CD4-positive, alpha-beta T cell (primary cell): ENCODE measurements around the gene TSHZ1. TPM values are rescaled to one million over a fixed set of nuclear protein-coding genes. Genes with fewer than 3 reads are reported as not detected.
A peak's percentile ranks its signal among the peaks of the same experiment; 100 is the strongest.

Source experiments
- ATAC-seq: fragments of 200-7000 bp; cut with Tn5 transposase; one replicate; pipeline ENCODE4 v1.10.0; 2022; ENCODE audit warnings: mild to moderate bottlenecking; ENCODE audit not compliant: poor library complexity
- CTCF ChIA-PET: fragments of 350-600 bp; sonication (Branson Sonifier 250); formaldehyde crosslinking; loops from one replicate; lab custom pipeline; 2021; ENCODE audit warnings: antibody characterized with exemption, inconsistent platforms; lab: Charles Lee
- POLR2A ChIA-PET: fragments of 350-600 bp; sonication (Branson Sonifier 250); formaldehyde crosslinking; loops from one replicate; lab custom pipeline; 2021; ENCODE audit warnings: antibody characterized with exemption, inconsistent platforms; lab: Charles Lee
- DNase-seq, 14 experiments: peaks; one replicate each; pipeline ENCODE4 v3.0.0-alpha.2; 2013 to 2020; ENCODE audit warnings: mixed read lengths in 2 of 14
- H3K27ac ChIP-seq, 2 donors: one replicate each; pipeline versions ENCODE4 v1.5.1 to v1.7.0; 2013; ENCODE audit warnings: low read length in 2 of 2, low read depth in 1 of 2, mild to moderate bottlenecking in 1 of 2
- H3K27me3 ChIP-seq, 2 experiments: 1 replicate in 1 of 2; 2 replicates in 1 of 2; pipeline versions ENCODE4 v1.6.1 to v1.7.0; 2013; ENCODE audit warnings: low read length in 2 of 2, control low read depth in 1 of 2, mild to moderate bottlenecking in 1 of 2, moderate library complexity in 1 of 2; ENCODE audit not compliant: insufficient read depth in 2 of 2, control insufficient read depth in 1 of 2
- H3K36me3 ChIP-seq: one replicate; pipeline ENCODE4 v1.6.1; 2013; ENCODE audit warnings: low read length, control low read depth; ENCODE audit not compliant: insufficient read depth
- H3K4me1 ChIP-seq: one replicate; pipeline ENCODE4 v1.6.1; 2013; ENCODE audit warnings: low read length, control low read depth; ENCODE audit not compliant: insufficient read depth
- H3K4me3 ChIP-seq: one replicate; pipeline ENCODE4 v1.5.1; 2013; ENCODE audit warnings: mild to moderate bottlenecking, low read length, moderate library complexity
- H3K9me3 ChIP-seq, 2 experiments: 1 replicate in 1 of 2; 2 replicates in 1 of 2; pipeline versions ENCODE4 v1.6.1 to v1.7.0; 2013; ENCODE audit warnings: low read length in 2 of 2, mild to moderate bottlenecking in 2 of 2, control low read depth in 1 of 2, moderate library complexity in 1 of 2; ENCODE audit not compliant: control insufficient read depth in 1 of 2, insufficient read depth in 1 of 2
- H3K27ac Mint-ChIP-seq: one replicate; pipeline ENCODE4 v1.8.0; 2020; ENCODE audit warnings: mixed read lengths
- H3K27me3 Mint-ChIP-seq: one replicate; pipeline ENCODE4 v1.8.0; 2021; ENCODE audit warnings: mixed read lengths
- H3K36me3 Mint-ChIP-seq: one replicate; pipeline ENCODE4 v1.8.0; 2021; ENCODE audit warnings: low read depth, mixed read lengths
- H3K4me1 Mint-ChIP-seq: one replicate; pipeline ENCODE4 v1.8.0; 2021; ENCODE audit warnings: low read depth, mixed read lengths
- H3K4me3 Mint-ChIP-seq: one replicate; pipeline ENCODE4 v1.8.0; 2020; ENCODE audit warnings: mild to moderate bottlenecking, mixed read lengths
- H3K9me3 Mint-ChIP-seq: one replicate; pipeline ENCODE4 v1.8.0; 2020; ENCODE audit warnings: mixed read lengths
- CTCF ChIP-seq: fragments of 200-600 bp; IDR thresholded peaks from one replicate; pipeline ENCODE4 v1.8.0; 2022; ENCODE audit warnings: antibody characterized with exemption, mild to moderate bottlenecking
- intact Hi-C, 2 experiments: fragments of 100-400 bp; cut with DNase I in 1 of 2; cut with micrococcal nuclease in 1 of 2; formaldehyde crosslinking; loops; one replicate each; pipeline versions ENCODE4 v1.15.1 to v1.9.0; 2023 to 2025; cut with DNase I, micrococcal nuclease
- total RNA-seq, 174 experiments: library from RNA in 2 of 174; stranded (reverse) in 2 of 174; gene quantifications; one replicate each; pipeline ENCODE4 v1.2.3 and lab custom pipeline; 2021 to 2026

The TSHZ1 gene
- total RNA-seq, 2 experiments from 2014 or later, result 19.9 to 21.5 TPM

- DNase-seq (no peak), ATAC-seq (no peak)
- Mint-ChIP-seq H3K36me3 (no peaks in the 10 kb centered on the region), H3K9me3 (no peaks in the 10 kb centered on the region), H3K27ac (no peak overlapping the region), H3K4me1 (peaks cover 17% of the 10 kb centered on the region), H3K27me3 (peaks cover 3% of the 10 kb centered on the region), H3K4me3 (peak overlapping the region; percentile 90)
- intact Hi-C loops, result no loop called here
- H3K36me3 ChIP-seq, result no peaks in the 10 kb centered on the region
- POLR2A ChIA-PET, result no interaction called here
- no peak for TF ChIP-seq CTCF
- no peak overlapping the region for H3K4me3 ChIP-seq
- no peaks in the 10 kb centered on the region for H3K9me3 ChIP-seq
- peaks cover 7% of the 10 kb centered on the region for H3K4me1 ChIP-seq
- no peak overlapping the region for H3K27ac ChIP-seq
- CTCF ChIA-PET, result no interaction called here
- H3K27me3 ChIP-seq, result no peaks in the 10 kb centered on the region
Measured at GRCh38 chr18:75162467-75162866, 48.1 kb upstream of the TSHZ1 start.

GRCh38 chr18:75162978-75163377 lies 47.6 kb upstream of the TSHZ1 start:
- H3K4me1 Mint-ChIP-seq, result peaks cover 17% of the 10 kb centered on the region
- no peak overlapping the region for H3K27ac Mint-ChIP-seq
- Histone ChIP-seq H3K27me3 (no peaks in the 10 kb centered on the region), H3K9me3 (no peaks in the 10 kb centered on the region), H3K4me3 (no peak overlapping the region), H3K36me3 (no peaks in the 10 kb centered on the region), H3K27ac (no peak overlapping the region), H3K4me1 (peaks cover 7% of the 10 kb centered on the region)
- no peak overlapping the region for H3K4me3 Mint-ChIP-seq
- no peaks in the 10 kb centered on the region for H3K36me3 Mint-ChIP-seq
- intact Hi-C loops, result no loop called here
- DNase-seq (no peak), ATAC-seq (no peak)
- ChIA-PET CTCF (no interaction called here), POLR2A (no interaction called here)
- peaks cover 3% of the 10 kb centered on the region for H3K27me3 Mint-ChIP-seq
- no peak for TF ChIP-seq CTCF
- H3K9me3 Mint-ChIP-seq, result no peaks in the 10 kb centered on the region

- POLR2A ChIA-PET, result no interaction called here
Measured at GRCh38 chr18:75163736-75164135, 46.9 kb upstream of the TSHZ1 start.

More at GRCh38 chr18:75163736-75164135, 46.9 kb upstream of the TSHZ1 start:
- Histone ChIP-seq H3K27me3 (no peaks in the 10 kb centered on the region), H3K4me3 (no peak overlapping the region), H3K4me1 (peaks cover 7% of the 10 kb centered on the region), H3K36me3 (no peaks in the 10 kb centered on the region), H3K27ac (no peak overlapping the region), H3K9me3 (no peaks in the 10 kb centered on the region)
- no peaks in the 10 kb centered on the region for H3K36me3 Mint-ChIP-seq
- ATAC-seq (no peak), DNase-seq (no peak)
- intact Hi-C loops, result no loop called here
- H3K4me1 Mint-ChIP-seq, result peaks cover 17% of the 10 kb centered on the region
- H3K4me3 Mint-ChIP-seq, result no peak overlapping the region
- H3K9me3 Mint-ChIP-seq, result no peaks in the 10 kb centered on the region
- peaks cover 3% of the 10 kb centered on the region for H3K27me3 Mint-ChIP-seq
- no peak overlapping the region for H3K27ac Mint-ChIP-seq
- TF ChIP-seq CTCF, result no peak
- CTCF ChIA-PET, result no interaction called here
